Keratinocyte (primary cell): ENCODE measurements around the gene TAF11L8. TPM values are rescaled to one million over a fixed set of nuclear protein-coding genes. Genes with fewer than 3 reads are reported as not detected.
"Not testable (repeated sequence)": the region's sequence is repeated elsewhere in the genome, so short reads cannot be mapped to it uniquely, and the experiment has no call there.

ENCODE experiments used
- DNase-seq: peaks from one replicate; pipeline ENCODE4 v3.0.0-alpha.2; 2011; ENCODE audit warnings: low read depth, missing footprints, low spot score
- FAIRE-seq: peaks from 2 replicates; lab custom pipeline; 2011; peaks lifted over from hg19 to GRCh38; lab: Jason Lieb, UNC
- H2AFZ ChIP-seq: 2 replicates; pipeline ENCODE4 v1.6.0; 2012; ENCODE audit warnings: low read length, control low read depth, inconsistent platforms; ENCODE audit not compliant: control insufficient read depth
- H3K27ac ChIP-seq: 2 replicates; pipeline ENCODE4 v1.5.1; 2011; ENCODE audit warnings: low read length; ENCODE audit not compliant: control insufficient read depth, insufficient read depth
- H3K27me3 ChIP-seq: 3 replicates; pipeline ENCODE4 v1.6.0; 2011; ENCODE audit warnings: low read length; ENCODE audit not compliant: control insufficient read depth, insufficient read depth; ENCODE audit errors: extremely low read depth
- H3K36me3 ChIP-seq, 2 experiments: 2 replicates in 1 of 2; 3 replicates in 1 of 2; pipeline ENCODE4 v1.5.1; 2011; ENCODE audit warnings: low read length in 2 of 2, mild to moderate bottlenecking in 1 of 2; ENCODE audit not compliant: control insufficient read depth in 2 of 2, insufficient read depth in 2 of 2; ENCODE audit errors: extremely low read depth in 1 of 2
- H3K4me1 ChIP-seq: 3 replicates; pipeline ENCODE4 v1.5.1; 2011; ENCODE audit warnings: low read length; ENCODE audit not compliant: control insufficient read depth, insufficient read depth; ENCODE audit errors: extremely low read depth
- H3K4me2 ChIP-seq: 3 replicates; pipeline ENCODE4 v1.6.0; 2011; ENCODE audit warnings: low read depth, low read length; ENCODE audit not compliant: control insufficient read depth, insufficient read depth; ENCODE audit errors: extremely low read depth
- H3K4me3 ChIP-seq, 3 experiments: fragments of 200-600 bp in 1 of 3; sonication (generic) in 1 of 3; 2 replicates in 2 of 3; 3 replicates in 1 of 3; pipeline ENCODE4 v1.5.1; 2011 to 2016; ENCODE audit warnings: low read length in 3 of 3, mild to moderate bottlenecking in 3 of 3, control low read depth in 2 of 3, inconsistent platforms in 1 of 3, low read depth in 1 of 3, mixed read lengths in 1 of 3, mixed run types in 1 of 3, moderate library complexity in 1 of 3; ENCODE audit not compliant: control insufficient read depth in 2 of 3, insufficient read depth in 2 of 3; ENCODE audit errors: extremely low read depth in 1 of 3
- H3K79me2 ChIP-seq: 2 replicates; pipeline ENCODE4 v1.6.0; 2012; ENCODE audit warnings: low read length; ENCODE audit not compliant: control insufficient read depth, insufficient read depth
- H3K9ac ChIP-seq: 3 replicates; pipeline ENCODE4 v1.6.0; 2011; ENCODE audit warnings: low read length; ENCODE audit not compliant: control insufficient read depth, insufficient read depth; ENCODE audit errors: extremely low read depth
- H3K9me1 ChIP-seq: 3 replicates; pipeline ENCODE4 v1.6.0; 2011; ENCODE audit warnings: low read length; ENCODE audit not compliant: control insufficient read depth, insufficient read depth; ENCODE audit errors: extremely low read depth
- H3K9me3 ChIP-seq: 2 replicates; pipeline ENCODE4 v1.5.1; 2012; ENCODE audit warnings: low read depth, low read length; ENCODE audit not compliant: control insufficient read depth
- H4K20me1 ChIP-seq: 3 replicates; pipeline ENCODE4 v1.6.0; 2011; ENCODE audit warnings: low read length; ENCODE audit not compliant: control insufficient read depth, insufficient read depth; ENCODE audit errors: extremely low read depth
- CTCF ChIP-seq, 3 experiments: IDR thresholded peaks in 1 of 3; conservative IDR thresholded peaks in 1 of 3; optimal IDR thresholded peaks in 1 of 3; 2 replicates in 2 of 3; 3 replicates in 1 of 3; pipeline versions ENCODE3 to v1.5.1; 2011; ENCODE audit warnings: low read length in 3 of 3, mild to moderate bottlenecking in 3 of 3, moderate library complexity in 2 of 3, control low read depth in 1 of 3, inconsistent platforms in 1 of 3; ENCODE audit not compliant: insufficient read depth in 2 of 3; ENCODE audit errors: extremely low read depth in 1 of 3
- EZH2 ChIP-seq: IDR thresholded peaks from one replicate; pipeline ENCODE4 v1.6.1; 2012; ENCODE audit warnings: inconsistent platforms, mild to moderate bottlenecking, low read length, moderate library complexity
- dilution Hi-C: fragments of 300-500 bp; cut with MboI; formaldehyde crosslinking; loops from one replicate; pipeline ENCODE4 v1.7.0; 2020; ENCODE audit warnings: low sequenced_read_pairs; ENCODE audit not compliant: extremely low pct_ligation_motif_present
- polyA minus RNA-seq, 3 experiments: library from RNA; depleted of rRNA, polyadenylated mRNA; stranded (reverse); fragments of >200 nt; gene quantifications; 1 replicate in 1 of 3; 2 replicates in 1 of 3; 3 replicates in 1 of 3; pipeline ENCODE4 v1.2.3, GENCODE V29; 2011
- polyA plus RNA-seq, 5 experiments: library from polyadenylated mRNA; depleted of rRNA in 3 of 5; stranded (reverse) in 3 of 5; stranded (forward) in 1 of 5; unstranded in 1 of 5; fragments of >200 nt; gene quantifications; 1 replicate in 1 of 5; 2 replicates in 3 of 5; 3 replicates in 1 of 5; pipeline versions ENCODE4 v1.2.1 to v1.2.3, GENCODE V29; 2011 to 2012; ENCODE audit warnings: missing spikeins in 2 of 5, low read depth in 1 of 5, low replicate concordance in 1 of 5

Gene TAF11L8
- polyA plus RNA-seq = not detected in 3 replicates
- not detected for polyA plus RNA-seq (2011; ENCODE audit: low read depth)
- polyA plus RNA-seq (2011; cell fraction: cytosol; rRNA removed) = not detected in 2 replicates
- polyA plus RNA-seq (2011; cell fraction: nucleus; rRNA removed) = not detected in 2 replicates
- not detected in 2 replicates for polyA plus RNA-seq (2012; ENCODE audit: low replicate concordance)
- polyA minus RNA-seq = not detected in 3 replicates
- polyA minus RNA-seq (2011; cell fraction: cytosol; rRNA and poly(A)+ RNA removed) = not detected
- polyA minus RNA-seq (2011; cell fraction: nucleus; rRNA and poly(A)+ RNA removed) = not detected in 2 replicates

- dilution Hi-C loops, H3K79me2 ChIP-seq, H3K9me3 ChIP-seq, H4K20me1 ChIP-seq, DNase-seq, H3K4me3 ChIP-seq, H3K9me1 ChIP-seq, H3K4me2 ChIP-seq, FAIRE-seq, H3K27me3 ChIP-seq, H3K4me1 ChIP-seq, H2AFZ ChIP-seq, H3K9ac ChIP-seq, H3K27ac ChIP-seq, H3K36me3 ChIP-seq: not testable (repeated sequence)
These were observed at the start of gene TAF11L8 for GRCh38 chr5:17590860-17591259. Gene TAF11L8 (minus strand): TSS chr5:17590960.

- Histone ChIP-seq H2AFZ (no peak within 1 kb of the TSS), H3K27me3 (no peaks in the 10 kb centered on the region), H3K9ac (no peak within 1 kb of the TSS), H3K4me3 (no peak within 1 kb of the TSS), H3K27ac (no peak within 1 kb of the TSS), H3K9me1 (no peaks in the 10 kb centered on the region), H4K20me1 (no peaks in the 10 kb centered on the region), H3K36me3 (no peaks in the 10 kb centered on the region), H3K4me2 (no peak within 1 kb of the TSS), H3K4me1 (no peaks in the 10 kb centered on the region), H3K79me2 (no peaks in the 10 kb centered on the region), H3K9me3 (no peaks in the 10 kb centered on the region)
- no peak for FAIRE-seq
- no peak for DNase-seq
- no peak for TF ChIP-seq EZH2
- TF ChIP-seq CTCF (optimal IDR thresholded peaks at IDR 0.05 in 1 of 3, IDR thresholded peaks at IDR 0.05 in 1 of 3, conservative IDR thresholded peaks at IDR 0.05 in 1 of 3; ENCODE audit: extremely low read depth in 1 of 3, insufficient read depth in 2 of 3, low read length in 3 of 3) = no peak
- dilution Hi-C loops = no loop called here
These were observed 43.4 kb upstream of the TAF11L8 start, which contains the start of gene TAF11L14 for GRCh38 chr5:17634160-17634559. Gene TAF11L14 (plus strand): TSS chr5:17634460.

- H3K9ac ChIP-seq, H4K20me1 ChIP-seq, H3K36me3 ChIP-seq, H3K4me2 ChIP-seq, H3K4me3 ChIP-seq, FAIRE-seq, H3K27ac ChIP-seq, DNase-seq, H2AFZ ChIP-seq, H3K79me2 ChIP-seq, H3K27me3 ChIP-seq, dilution Hi-C loops, H3K9me3 ChIP-seq, H3K9me1 ChIP-seq, H3K4me1 ChIP-seq: not testable (repeated sequence)
These were observed 41.0 kb upstream of the TAF11L8 start, which contains the start of gene TAF11L13 for GRCh38 chr5:17631788-17632187. Gene TAF11L13 (plus strand): TSS chr5:17632088.
